Measurements from ENCODE around the gene TNFRSF13B. TPM values are rescaled to one million over a fixed set of nuclear protein-coding genes. Genes with fewer than 3 reads are reported as not detected.
"Not testable (repeated sequence)": the region's sequence is repeated elsewhere in the genome, so short reads cannot be mapped to it uniquely, and the experiment has no call there.

TNFRSF13B gene
- total and polyA plus RNA-seq, 2 experiments from 2014 or later = 0.24 TPM; not detected in 1

DNA sequence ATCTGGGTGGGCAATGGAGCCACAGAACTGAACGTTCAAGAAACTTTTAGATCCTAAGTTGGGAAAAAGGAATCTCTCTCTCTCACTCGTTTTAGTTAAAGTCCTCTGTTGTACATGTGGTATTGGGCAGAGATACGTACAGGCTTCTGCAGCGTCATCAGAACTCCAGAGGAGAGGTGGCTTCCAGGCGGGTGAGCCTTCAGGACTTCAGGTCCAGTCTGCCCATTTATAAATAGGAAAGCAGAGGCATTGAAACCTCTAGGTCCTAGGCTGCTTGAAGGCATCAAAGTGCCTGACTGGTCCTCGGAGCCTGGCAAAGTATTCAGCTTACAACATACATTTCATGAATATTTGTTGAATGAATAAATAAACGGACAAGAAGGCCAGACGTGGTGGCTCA lies 8.1 kb upstream of the TNFRSF13B start (continued):
- TF ChIP-seq POLR2AphosphoS5 (IDR thresholded peaks at IDR 0.05; ENCODE audit: low read depth) = no peak
- TF ChIP-seq, protein P1, sequence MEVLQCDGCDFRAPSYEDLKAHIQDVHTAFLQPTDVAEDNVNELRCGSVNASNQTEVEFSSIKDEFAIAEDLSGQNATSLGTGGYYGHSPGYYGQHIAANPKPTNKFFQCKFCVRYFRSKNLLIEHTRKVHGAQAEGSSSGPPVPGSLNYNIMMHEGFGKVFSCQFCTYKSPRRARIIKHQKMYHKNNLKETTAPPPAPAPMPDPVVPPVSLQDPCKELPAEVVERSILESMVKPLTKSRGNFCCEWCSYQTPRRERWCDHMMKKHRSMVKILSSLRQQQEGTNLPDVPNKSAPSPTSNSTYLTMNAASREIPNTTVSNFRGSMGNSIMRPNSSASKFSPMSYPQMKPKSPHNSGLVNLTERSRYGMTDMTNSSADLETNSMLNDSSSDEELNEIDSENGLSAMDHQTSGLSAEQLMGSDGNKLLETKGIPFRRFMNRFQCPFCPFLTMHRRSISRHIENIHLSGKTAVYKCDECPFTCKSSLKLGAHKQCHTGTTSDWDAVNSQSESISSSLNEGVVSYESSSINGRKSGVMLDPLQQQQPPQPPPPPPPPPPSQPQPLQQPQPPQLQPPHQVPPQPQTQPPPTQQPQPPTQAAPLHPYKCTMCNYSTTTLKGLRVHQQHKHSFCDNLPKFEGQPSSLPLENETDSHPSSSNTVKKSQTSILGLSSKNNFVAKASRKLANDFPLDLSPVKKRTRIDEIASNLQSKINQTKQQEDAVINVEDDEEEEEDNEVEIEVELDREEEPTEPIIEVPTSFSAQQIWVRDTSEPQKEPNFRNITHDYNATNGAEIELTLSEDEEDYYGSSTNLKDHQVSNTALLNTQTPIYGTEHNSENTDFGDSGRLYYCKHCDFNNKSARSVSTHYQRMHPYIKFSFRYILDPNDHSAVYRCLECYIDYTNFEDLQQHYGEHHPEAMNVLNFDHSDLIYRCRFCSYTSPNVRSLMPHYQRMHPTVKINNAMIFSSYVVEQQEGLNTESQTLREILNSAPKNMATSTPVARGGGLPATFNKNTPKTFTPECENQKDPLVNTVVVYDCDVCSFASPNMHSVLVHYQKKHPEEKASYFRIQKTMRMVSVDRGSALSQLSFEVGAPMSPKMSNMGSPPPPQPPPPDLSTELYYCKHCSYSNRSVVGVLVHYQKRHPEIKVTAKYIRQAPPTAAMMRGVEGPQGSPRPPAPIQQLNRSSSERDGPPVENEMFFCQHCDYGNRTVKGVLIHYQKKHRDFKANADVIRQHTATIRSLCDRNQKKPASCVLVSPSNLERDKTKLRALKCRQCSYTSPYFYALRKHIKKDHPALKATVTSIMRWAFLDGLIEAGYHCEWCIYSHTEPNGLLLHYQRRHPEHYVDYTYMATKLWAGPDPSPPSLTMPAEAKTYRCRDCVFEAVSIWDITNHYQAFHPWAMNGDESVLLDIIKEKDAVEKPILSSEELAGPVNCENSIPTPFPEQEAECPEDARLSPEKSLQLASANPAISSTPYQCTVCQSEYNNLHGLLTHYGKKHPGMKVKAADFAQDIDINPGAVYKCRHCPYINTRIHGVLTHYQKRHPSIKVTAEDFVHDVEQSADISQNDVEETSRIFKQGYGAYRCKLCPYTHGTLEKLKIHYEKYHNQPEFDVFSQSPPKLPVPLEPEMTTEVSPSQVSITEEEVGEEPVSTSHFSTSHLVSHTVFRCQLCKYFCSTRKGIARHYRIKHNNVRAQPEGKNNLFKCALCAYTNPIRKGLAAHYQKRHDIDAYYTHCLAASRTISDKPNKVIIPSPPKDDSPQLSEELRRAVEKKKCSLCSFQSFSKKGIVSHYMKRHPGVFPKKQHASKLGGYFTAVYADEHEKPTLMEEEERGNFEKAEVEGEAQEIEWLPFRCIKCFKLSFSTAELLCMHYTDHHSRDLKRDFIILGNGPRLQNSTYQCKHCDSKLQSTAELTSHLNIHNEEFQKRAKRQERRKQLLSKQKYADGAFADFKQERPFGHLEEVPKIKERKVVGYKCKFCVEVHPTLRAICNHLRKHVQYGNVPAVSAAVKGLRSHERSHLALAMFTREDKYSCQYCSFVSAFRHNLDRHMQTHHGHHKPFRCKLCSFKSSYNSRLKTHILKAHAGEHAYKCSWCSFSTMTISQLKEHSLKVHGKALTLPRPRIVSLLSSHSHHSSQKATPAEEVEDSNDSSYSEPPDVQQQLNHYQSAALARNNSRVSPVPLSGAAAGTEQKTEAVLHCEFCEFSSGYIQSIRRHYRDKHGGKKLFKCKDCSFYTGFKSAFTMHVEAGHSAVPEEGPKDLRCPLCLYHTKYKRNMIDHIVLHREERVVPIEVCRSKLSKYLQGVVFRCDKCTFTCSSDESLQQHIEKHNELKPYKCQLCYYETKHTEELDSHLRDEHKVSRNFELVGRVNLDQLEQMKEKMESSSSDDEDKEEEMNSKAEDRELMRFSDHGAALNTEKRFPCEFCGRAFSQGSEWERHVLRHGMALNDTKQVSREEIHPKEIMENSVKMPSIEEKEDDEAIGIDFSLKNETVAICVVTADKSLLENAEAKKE (CRISPR knock-in tag; IDR thresholded peaks at IDR 0.05) = no peak

DNA sequence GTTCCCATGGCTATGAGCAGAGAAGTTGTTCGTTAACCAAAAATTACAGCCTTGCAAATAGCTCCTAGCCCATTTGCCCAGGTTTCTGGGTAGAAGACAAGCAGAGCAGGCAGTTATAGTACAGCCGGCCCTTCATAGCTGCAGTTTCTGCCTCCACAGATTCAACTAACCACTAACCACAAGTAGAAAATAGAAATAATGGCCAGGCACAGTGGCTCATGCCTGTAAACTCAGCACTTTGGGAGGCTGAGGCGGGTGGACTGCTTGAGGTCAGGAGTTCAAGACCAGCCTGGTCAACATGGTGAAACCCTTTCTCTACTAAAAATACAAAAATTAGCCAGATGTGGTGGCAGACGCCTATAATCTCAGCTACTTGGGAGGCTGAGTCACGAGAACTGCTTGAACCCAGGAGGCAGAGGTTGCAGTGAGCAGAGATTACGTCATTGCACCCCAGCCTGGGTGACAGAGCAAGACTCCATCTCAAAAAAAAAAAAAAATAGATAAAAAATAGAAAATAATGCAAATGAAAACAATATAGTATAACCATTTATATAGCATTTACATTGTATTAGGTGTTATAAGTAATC lies 7.4 kb upstream of the TNFRSF13B start:
- H2AFZ ChIP-seq; H3K4me3 ChIP-seq; H3K27me3 Mint-ChIP-seq (ENCODE audit: insufficient read depth, low read depth, poor library complexity); H3K79me2 ChIP-seq (replicated peaks; ENCODE audit: insufficient read depth); H4K20me1 ChIP-seq (replicated peaks; ENCODE audit: insufficient read depth); H3K36me3 Mint-ChIP-seq (ENCODE audit: low read depth); ATAC-seq; DNase-seq (ENCODE audit: low spot score); H3K4me3 Mint-ChIP-seq; H3K27ac ChIP-seq (ENCODE audit: low read depth); H3K27ac Mint-ChIP-seq; H3K9me2 ChIP-seq (ENCODE audit: insufficient read depth); H3F3A ChIP-seq (replicated peaks; ENCODE audit: low read depth); H3K27me3 ChIP-seq (ENCODE audit: insufficient read depth); H3K4me1 Mint-ChIP-seq; H3K9me3 Mint-ChIP-seq; H3K4me1 ChIP-seq (ENCODE audit: insufficient read depth); H3K36me3 ChIP-seq (ENCODE audit: insufficient read depth); H3K4me2 ChIP-seq: not testable (repeated sequence)

DNA sequence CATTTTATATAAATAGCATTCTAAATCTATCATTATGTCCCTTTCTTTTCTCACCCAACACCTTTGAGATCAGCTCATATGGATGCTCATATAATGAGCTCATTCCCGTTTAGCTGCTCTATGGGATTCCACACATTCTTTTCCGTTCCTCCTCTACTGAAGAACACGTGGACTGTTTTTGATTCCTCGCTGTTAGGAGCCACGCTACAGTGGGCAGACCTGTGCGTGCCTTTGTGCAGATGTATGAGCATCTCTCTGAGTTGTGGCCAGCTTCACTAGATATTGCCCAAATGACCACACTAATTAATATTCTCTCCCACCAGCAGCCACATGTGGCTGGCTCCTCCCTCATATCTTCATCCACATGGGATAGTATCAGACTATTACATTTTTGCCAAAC lies 6.0 kb upstream of the TNFRSF13B start:
- Mint-ChIP-seq H3K4me3 (no peak overlapping the region), H3K36me3 (ENCODE audit: low read depth) (no peaks in the 10 kb centered on the region), H3K27me3 (ENCODE audit: insufficient read depth, low read depth, poor library complexity) (peaks cover 4% of the 10 kb centered on the region), H3K9me3 (no peaks in the 10 kb centered on the region; the same call in 2 of the 3 replicates), H3K4me1 (peaks cover 6% of the 10 kb centered on the region; the same call in 2 of the 3 replicates), H3K27ac (no peak overlapping the region)
- peak; percentile 40 for DNase-seq (ENCODE audit: low spot score)
- Histone ChIP-seq H2AFZ (no peak overlapping the region), H3K79me2 (replicated peaks; ENCODE audit: insufficient read depth) (no peaks in the 10 kb centered on the region), H3K4me3 (no peak overlapping the region), H3K27ac (ENCODE audit: low read depth) (no peak overlapping the region), H3K36me3 (ENCODE audit: insufficient read depth) (no peaks in the 10 kb centered on the region), H3K4me2 (no peak overlapping the region), H3K9me2 (ENCODE audit: insufficient read depth) (no peaks in the 10 kb centered on the region), H3K27me3 (ENCODE audit: insufficient read depth) (no peaks in the 10 kb centered on the region), H3F3A (replicated peaks; ENCODE audit: low read depth) (no peaks in the 10 kb centered on the region), H3K4me1 (ENCODE audit: insufficient read depth) (no peaks in the 10 kb centered on the region), H4K20me1 (replicated peaks; ENCODE audit: insufficient read depth) (no peaks in the 10 kb centered on the region)
- no peak for ATAC-seq
- TF ChIP-seq, protein P2, sequence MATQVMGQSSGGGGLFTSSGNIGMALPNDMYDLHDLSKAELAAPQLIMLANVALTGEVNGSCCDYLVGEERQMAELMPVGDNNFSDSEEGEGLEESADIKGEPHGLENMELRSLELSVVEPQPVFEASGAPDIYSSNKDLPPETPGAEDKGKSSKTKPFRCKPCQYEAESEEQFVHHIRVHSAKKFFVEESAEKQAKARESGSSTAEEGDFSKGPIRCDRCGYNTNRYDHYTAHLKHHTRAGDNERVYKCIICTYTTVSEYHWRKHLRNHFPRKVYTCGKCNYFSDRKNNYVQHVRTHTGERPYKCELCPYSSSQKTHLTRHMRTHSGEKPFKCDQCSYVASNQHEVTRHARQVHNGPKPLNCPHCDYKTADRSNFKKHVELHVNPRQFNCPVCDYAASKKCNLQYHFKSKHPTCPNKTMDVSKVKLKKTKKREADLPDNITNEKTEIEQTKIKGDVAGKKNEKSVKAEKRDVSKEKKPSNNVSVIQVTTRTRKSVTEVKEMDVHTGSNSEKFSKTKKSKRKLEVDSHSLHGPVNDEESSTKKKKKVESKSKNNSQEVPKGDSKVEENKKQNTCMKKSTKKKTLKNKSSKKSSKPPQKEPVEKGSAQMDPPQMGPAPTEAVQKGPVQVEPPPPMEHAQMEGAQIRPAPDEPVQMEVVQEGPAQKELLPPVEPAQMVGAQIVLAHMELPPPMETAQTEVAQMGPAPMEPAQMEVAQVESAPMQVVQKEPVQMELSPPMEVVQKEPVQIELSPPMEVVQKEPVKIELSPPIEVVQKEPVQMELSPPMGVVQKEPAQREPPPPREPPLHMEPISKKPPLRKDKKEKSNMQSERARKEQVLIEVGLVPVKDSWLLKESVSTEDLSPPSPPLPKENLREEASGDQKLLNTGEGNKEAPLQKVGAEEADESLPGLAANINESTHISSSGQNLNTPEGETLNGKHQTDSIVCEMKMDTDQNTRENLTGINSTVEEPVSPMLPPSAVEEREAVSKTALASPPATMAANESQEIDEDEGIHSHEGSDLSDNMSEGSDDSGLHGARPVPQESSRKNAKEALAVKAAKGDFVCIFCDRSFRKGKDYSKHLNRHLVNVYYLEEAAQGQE (IDR thresholded peaks at IDR 0.05; ENCODE audit: unreplicated experiment) = no peak
- TF ChIP-seq ZNF331 (CRISPR knock-in tag; IDR thresholded peaks at IDR 0.05; ENCODE audit: low read depth) (no peak), JUNB (IDR thresholded peaks at IDR 0.05; ENCODE audit: unreplicated experiment) (no peak), EZH2phosphoT487 (IDR thresholded peaks at IDR 0.05; ENCODE audit: unreplicated experiment) (no peak)
- TF ChIP-seq, protein P3, sequence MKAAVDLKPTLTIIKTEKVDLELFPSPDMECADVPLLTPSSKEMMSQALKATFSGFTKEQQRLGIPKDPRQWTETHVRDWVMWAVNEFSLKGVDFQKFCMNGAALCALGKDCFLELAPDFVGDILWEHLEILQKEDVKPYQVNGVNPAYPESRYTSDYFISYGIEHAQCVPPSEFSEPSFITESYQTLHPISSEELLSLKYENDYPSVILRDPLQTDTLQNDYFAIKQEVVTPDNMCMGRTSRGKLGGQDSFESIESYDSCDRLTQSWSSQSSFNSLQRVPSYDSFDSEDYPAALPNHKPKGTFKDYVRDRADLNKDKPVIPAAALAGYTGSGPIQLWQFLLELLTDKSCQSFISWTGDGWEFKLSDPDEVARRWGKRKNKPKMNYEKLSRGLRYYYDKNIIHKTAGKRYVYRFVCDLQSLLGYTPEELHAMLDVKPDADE (IDR thresholded peaks at IDR 0.05) = no peak
